Posterior cingulate gyrus (tissue), 11 donors: Measurements from ENCODE around the gene PLCB1.
A peak's percentile ranks its signal among the peaks of the same experiment; 100 is the strongest.
"Not testable (repeated sequence)": the region's sequence is repeated elsewhere in the genome, so short reads cannot be mapped to it uniquely, and the experiment has no call there.

Source experiments
- DNase-seq, 10 donors: peaks; one replicate each; pipeline versions ENCODE4 v3.0.0 to v3.0.0-alpha.2; 2020 to 2021; ENCODE audit warnings: mixed read lengths in 3 of 10
- intact Hi-C: fragments of 100-400 bp; cut with DNase I; formaldehyde crosslinking; loops from one replicate; pipeline ENCODE4 v1.15.1; 2023

PLCB1 gene

GRCh38 chr20:8154638-8155037 lies 22.6 kb downstream of the PLCB1 start:
- no peak for DNase-seq
- intact Hi-C loops: no loop called here

GRCh38 chr20:8155229-8155628 lies 23.2 kb downstream of the PLCB1 start:
- intact Hi-C loops: no loop called here
- DNase-seq: no peak

GRCh38 chr20:8155812-8156211 lies 23.7 kb downstream of the PLCB1 start:
- DNase-seq: no peak
- intact Hi-C loops: no loop called here

- DNase-seq: no peak
- intact Hi-C loops: no loop called here
Observed at GRCh38 chr20:8156235-8157079, 24.4 kb downstream of the PLCB1 start.

GRCh38 chr20:8159217-8159616 lies 27.2 kb downstream of the PLCB1 start:
- intact Hi-C loops, DNase-seq: not testable (repeated sequence)

GRCh38 chr20:8161264-8162071 lies 29.4 kb downstream of the PLCB1 start:
- intact Hi-C loops: no loop called here
- DNase-seq: no peak

GRCh38 chr20:8162610-8163009 lies 30.5 kb downstream of the PLCB1 start:
- intact Hi-C loops: no loop called here
- no peak for DNase-seq

GRCh38 chr20:8163543-8163942 lies 31.5 kb downstream of the PLCB1 start:
- DNase-seq: no peak
- intact Hi-C loops: no loop called here

GRCh38 chr20:8166730-8167129 lies 34.7 kb downstream of the PLCB1 start:
- intact Hi-C loops: no loop called here
- DNase-seq: no peak

GRCh38 chr20:8168785-8169288 lies 36.8 kb downstream of the PLCB1 start:
- DNase-seq: no peak
- intact Hi-C loops: no loop called here

GRCh38 chr20:8170921-8171320 lies 38.9 kb downstream of the PLCB1 start:
- DNase-seq: no peak
- intact Hi-C loops: no loop called here

- intact Hi-C loops: no loop called here
- DNase-seq: no peak
Observed at GRCh38 chr20:8172191-8172590, 40.1 kb downstream of the PLCB1 start.

GRCh38 chr20:8175741-8176675 lies 43.9 kb downstream of the PLCB1 start:
- peak in 1 of 10 donors; percentile 31 for DNase-seq
- intact Hi-C loops: no loop called here

- DNase-seq: no peak
- intact Hi-C loops: no loop called here
Observed at GRCh38 chr20:8183526-8183925, 51.5 kb downstream of the PLCB1 start.

- intact Hi-C loops: no loop called here
- no peak for DNase-seq
Observed at GRCh38 chr20:8187740-8188139, 55.7 kb downstream of the PLCB1 start.

GRCh38 chr20:8190043-8190880 lies 58.2 kb downstream of the PLCB1 start:
- DNase-seq: no peak

GRCh38 chr20:8194721-8195120 lies 62.7 kb downstream of the PLCB1 start:
- intact Hi-C loops: no loop called here
- DNase-seq: no peak

More at GRCh38 chr20:8190043-8190880, 58.2 kb downstream of the PLCB1 start:
- intact Hi-C loops: no loop called here

- no peak for DNase-seq
- intact Hi-C loops: no loop called here
Observed at GRCh38 chr20:8196096-8196495, 64.0 kb downstream of the PLCB1 start.

- intact Hi-C loops: no loop called here
- no peak for DNase-seq
Observed at GRCh38 chr20:8200220-8200619, 68.2 kb downstream of the PLCB1 start.

- intact Hi-C loops: no loop called here
- DNase-seq: no peak
Observed at GRCh38 chr20:8203366-8203765, 71.3 kb downstream of the PLCB1 start.
